ENCODE measurements around the gene TTYH3. TPM values are rescaled to one million over a fixed set of nuclear protein-coding genes. Genes with fewer than 3 reads are reported as not detected.
A peak's percentile ranks its signal among the peaks of the same experiment; 100 is the strongest.

Gene TTYH3
- total and polyA plus RNA-seq, 2 of the 13 experiments (the other 11 are each of a cell fraction or from before 2014, with no cell fraction given): 26.3 to 50.0 TPM

GRCh38 chr7:2707481-2707880 lies 75.7 kb downstream of the TTYH3 start:
- Histone ChIP-seq H3K4me3 (replicated peaks in 1 of 3; ENCODE audit: insufficient read depth in 1 of 3, low read depth in 2 of 3, low read length in 3 of 3) (no peak overlapping the region), H3K4me1 (ENCODE audit: insufficient read depth, low read length) (peaks cover 28% of the 10 kb centered on the region), H3K9me3 (ENCODE audit: low read length) (no peaks in the 10 kb centered on the region), H2AFZ (ENCODE audit: low read length) (no peak overlapping the region), H4K20me1 (ENCODE audit: insufficient read depth, low read length) (no peaks in the 10 kb centered on the region; the same call in 1 of the 2 replicates), H3K27ac (ENCODE audit: extremely low read length, insufficient read depth, low read length) (no peak overlapping the region), H3K36me3 (replicated peaks in 1 of 2; ENCODE audit: control insufficient read depth in 1 of 2, insufficient read depth in 2 of 2, low read length in 2 of 2) (no peaks in the 10 kb centered on the region), H3K9ac (ENCODE audit: insufficient read depth, low read depth, low read length) (no peak overlapping the region), H3K79me2 (ENCODE audit: insufficient read depth, low read length) (no peaks in the 10 kb centered on the region), H3K27me3 (ENCODE audit: control insufficient read depth in 1 of 2, insufficient read depth in 2 of 2, low read length in 2 of 2) (peaks cover 4 to 27% of the 10 kb centered on the region in 2 experiments; a peak in 4 of 5 replicates), H3K4me2 (ENCODE audit: low read depth, low read length) (no peak overlapping the region)
- peak; percentile 2; the same call in 1 of the 3 replicates for ATAC-seq
- FAIRE-seq: no peak
- 10% methylated on average over 8 of the region's 8 CpGs for WGBS (ENCODE audit: low lambda C conversion rate)
- no TSS peak for BruUV-seq (replicated peaks)
- intact Hi-C loops (cut with micrococcal nuclease; ENCODE audit: unreplicated experiment): no loop called here
- ChIA-PET POLR2A (interaction anchor here (0.7 kb wide), 1 partner anchor 94 kb away, joined by 4 read pairs; no protein-coding TSS in a partner anchor), CTCF (ENCODE audit: low intra/inter-chr PET ratio, low total read pairs) (interaction anchor here (1.0 kb wide), 1 partner anchor 37 kb away, joined by 3 read pairs; no protein-coding TSS in a partner anchor)
- no peak for DNase-seq (ENCODE audit: low spot score)
- in situ Hi-C loops (cut with HindIII; ENCODE audit: extremely low pct_ligation_motif_present, low pct_unique_long_range_greater_than_20kb): loop anchor here (5.0 kb wide), 1 partner anchor 40 kb away; no protein-coding TSS in a partner anchor
- TF ChIP-seq CEBPG (CRISPR knock-in tag; IDR thresholded peaks at IDR 0.05) (peak; percentile 30; the same call in 1 of the 2 replicates), NR3C1 (CRISPR knock-in tag; IDR thresholded peaks at IDR 0.05) (no peak), CEBPB (IDR thresholded peaks at IDR 0.05; ENCODE audit: borderline replicate concordance, low read depth, low read length) (peak; percentile 26; the same call in 1 of the 2 replicates), ZNF784 (CRISPR knock-in tag; IDR thresholded peaks at IDR 0.05; ENCODE audit: borderline replicate concordance) (no peak), STAG1 (CRISPR knock-in tag; IDR thresholded peaks at IDR 0.05) (peak; percentile 48), CTCF (CRISPR knock-in tag; IDR thresholded peaks at IDR 0.05) (peak; percentile 46), ZNF354B (CRISPR knock-in tag; IDR thresholded peaks at IDR 0.05) (no peak), SP4 (CRISPR knock-in tag; IDR thresholded peaks at IDR 0.05) (no peak), ZNF343 (CRISPR knock-in tag; IDR thresholded peaks at IDR 0.05) (no peak)

All from HepG2 (cell line).